K562 (cell line): ENCODE results near the gene MED13L. TPM values are rescaled to one million over a fixed set of nuclear protein-coding genes. Genes with fewer than 3 reads are reported as not detected.

Experiments used
- ATAC-seq: fragments of 200-7000 bp; cut with Tn5 transposase; 3 replicates; pipeline ENCODE4 v1.9.1; 2020; ENCODE audit warnings: moderate library complexity
- BruUV-seq: library from RNA; stranded (reverse); fragments of 400-500 nt; replicated peaks from 2 replicates; lab custom pipeline; 2021; lab: Mats Ljungman, UMichigan
- CTCF ChIA-PET: fragments of 300-600 bp; formaldehyde crosslinking; extraction: SDS; loops from one replicate; lab custom pipeline; 2021; ENCODE audit warnings: low intra/inter-chr PET ratio; lab: Yijun Ruan, JAX
- POLR2A ChIA-PET: fragments of 300-600, 350-650 bp; sonication (Branson Sonifier 250); formaldehyde crosslinking; extraction: SDS; loops from one replicate; lab custom pipeline; 2021; ENCODE audit warnings: antibody characterized with exemption, inconsistent platforms; lab: Yijun Ruan, JAX
- DNase-seq, 4 experiments: peaks; one replicate each; pipeline versions ENCODE4 v3.0.0 to v3.0.0-alpha.2; 2011 to 2018; ENCODE audit warnings: low spot score in 3 of 4, mixed read lengths in 3 of 4; ENCODE audit errors: extremely low read depth in 1 of 4
- FAIRE-seq: peaks from 2 replicates; lab custom pipeline; 2011; peaks lifted over from hg19 to GRCh38; lab: Jason Lieb, UNC
- H2AFZ ChIP-seq: 2 replicates; pipeline ENCODE4 v1.6.0; 2011; ENCODE audit warnings: low read depth, low read length, control low read depth, inconsistent platforms
- H3K27ac ChIP-seq: fragments of 200-600 bp; 3 replicates; pipeline ENCODE4 v1.8.0; 2011; ENCODE audit warnings: low read depth, mild to moderate bottlenecking, control low read depth, inconsistent platforms, low read length, moderate library complexity, mixed read lengths; ENCODE audit errors: extremely low read depth
- H3K27me3 ChIP-seq, 2 experiments: fragments of 300-600 bp in 1 of 2; 2 replicates in 1 of 2; 3 replicates in 1 of 2; pipeline versions ENCODE4 v1.6.0 to v1.8.0; 2011; ENCODE audit warnings: inconsistent platforms in 2 of 2, low read length in 2 of 2, mild to moderate bottlenecking in 1 of 2, mixed read lengths in 1 of 2, moderate library complexity in 1 of 2; ENCODE audit not compliant: control insufficient read depth in 2 of 2, insufficient read depth in 2 of 2
- H3K36me3 ChIP-seq: fragments of 300-600 bp; 3 replicates; pipeline ENCODE4 v1.8.0; 2011; ENCODE audit warnings: mild to moderate bottlenecking, low read length, inconsistent platforms; ENCODE audit not compliant: control insufficient read depth, insufficient read depth
- H3K4me1 ChIP-seq, 2 experiments: fragments of 200-600 bp in 1 of 2; replicated peaks in 1 of 2; 2 replicates in 1 of 2; 3 replicates in 1 of 2; pipeline versions ENCODE4 v1.5.1 to v1.8.0; 2011; ENCODE audit warnings: inconsistent platforms in 2 of 2, low read length in 2 of 2, mild to moderate bottlenecking in 1 of 2, mixed read lengths in 1 of 2, moderate library complexity in 1 of 2; ENCODE audit not compliant: control insufficient read depth in 2 of 2, insufficient read depth in 2 of 2
- H3K4me2 ChIP-seq: 2 replicates; pipeline ENCODE4 v1.6.1; 2011; ENCODE audit warnings: low read length, control low read depth, inconsistent platforms, mixed read lengths; ENCODE audit not compliant: insufficient read depth
- H3K4me3 ChIP-seq: fragments of 200-600 bp; sonication (generic), shearing (Covaris generic); 2 replicates; pipeline ENCODE4 v1.5.1; 2016; ENCODE audit warnings: control low read depth, inconsistent platforms
- H3K79me2 ChIP-seq: fragments of 200-600 bp; 3 replicates; pipeline ENCODE4 v1.8.0; 2011; ENCODE audit warnings: low read length, inconsistent platforms; ENCODE audit not compliant: control insufficient read depth, insufficient read depth
- H3K9ac ChIP-seq, 2 experiments: 2 replicates each; pipeline versions ENCODE4 v1.6.0 to v1.6.1; 2011; ENCODE audit warnings: low read depth in 2 of 2, low read length in 2 of 2, control low read depth in 1 of 2, inconsistent platforms in 1 of 2, mild to moderate bottlenecking in 1 of 2, mixed read lengths in 1 of 2; ENCODE audit not compliant: insufficient read depth in 1 of 2
- H3K9me1 ChIP-seq: one replicate; pipeline ENCODE4 v1.6.0; 2011; ENCODE audit warnings: inconsistent platforms, mild to moderate bottlenecking, low read length, moderate library complexity; ENCODE audit not compliant: control insufficient read depth, insufficient read depth
- H3K9me3 ChIP-seq: replicated peaks from 2 replicates; pipeline ENCODE4 v1.5.1; 2011; ENCODE audit warnings: low read depth, low read length, inconsistent platforms; ENCODE audit not compliant: control insufficient read depth, insufficient read depth
- H4K20me1 ChIP-seq: replicated peaks from 2 replicates; pipeline ENCODE4 v1.6.1; 2011; ENCODE audit warnings: low read length, inconsistent platforms, mixed read lengths; ENCODE audit not compliant: control insufficient read depth, insufficient read depth
- BCL6 ChIP-seq: fragments of 250-450 bp; sonication (Bioruptor Pico); IDR thresholded peaks from 2 replicates; pipeline ENCODE4 v1.4.0; 2020
- MAZ ChIP-seq, 2 experiments: fragments of 450-650 bp in 1 of 2; sonication (generic) in 1 of 2; formaldehyde crosslinking; IDR thresholded peaks in 1 of 2; conservative IDR thresholded peaks in 1 of 2; 2 replicates each; pipeline versions ENCODE4 v1.4.0 to v1.5.0; 2020; ENCODE audit warnings: mild to moderate bottlenecking in 1 of 2, missing genetic modification reagents in 1 of 2
- MEIS2 ChIP-seq: fragments of 450-650 bp; IDR thresholded peaks from 2 replicates; pipeline ENCODE4 v1.6.1; 2014; ENCODE audit warnings: mild to moderate bottlenecking; ENCODE audit not compliant: partially characterized antibody
- PYGO2 ChIP-seq: fragments of 450-650 bp; IDR thresholded peaks from 2 replicates; pipeline ENCODE4 v1.6.1; 2016; ENCODE audit warnings: mild to moderate bottlenecking, missing genetic modification characterization, moderate library complexity, missing compliant biosample characterization
- ZBED1 ChIP-seq: IDR thresholded peaks from 2 replicates; pipeline ENCODE4 v1.6.1; 2014
- ZNF121 ChIP-seq: sonication (generic); formaldehyde crosslinking; conservative IDR thresholded peaks from 2 replicates; pipeline ENCODE4 v1.8.0; 2022; ENCODE audit warnings: missing genetic modification reagents
- ZNF707 ChIP-seq: fragments of 250-450 bp; sonication (Bioruptor Pico); conservative IDR thresholded peaks from 2 replicates; pipeline ENCODE4 v1.8.0; 2022; ENCODE audit warnings: inconsistent platforms, mild to moderate bottlenecking, moderate library complexity
- whole genome bisulfite sequencing: fragments of 100-300 bp; shearing (Covaris generic); methylation state at CpG from one replicate; pipeline ENCODE4 v1.1.6; 2016; ENCODE audit warnings: low coverage, mixed read lengths; ENCODE audit not compliant: insufficient coverage; ENCODE audit errors: missing lambda C conversion rate; 5-methylcytosine and 5-hydroxymethylcytosine counted together
- in situ Hi-C: fragments of 300-500 bp; cut with MboI; formaldehyde crosslinking; loops from 4 replicates; pipeline ENCODE4 v1.15.0; 2018; ENCODE audit warnings: inconsistent platforms, mixed read lengths
- intact Hi-C: fragments of 100-400 bp; cut with micrococcal nuclease; formaldehyde crosslinking; loops from 2 replicates; pipeline ENCODE4 v1.14.2; 2022
- polyA plus RNA-seq, 8 experiments: library from polyadenylated mRNA; depleted of rRNA in 4 of 8; stranded (reverse) in 5 of 8; unstranded in 3 of 8; fragments of >200 nt; fragmentation: Nextera tagmentation in 2 of 8; fragmentation: Illumina TruSeq in 1 of 8; extraction: Ambion mirVana in 2 of 8; extraction: Trizol in 1 of 8; gene quantifications; 2 replicates each; pipeline versions ENCODE4 v1.2.1 to v1.2.3, GENCODE V29; 2011 to 2014; ENCODE audit warnings: inconsistent platforms in 1 of 8, missing spikeins in 1 of 8
- total RNA-seq, 7 experiments: library from RNA; depleted of rRNA in 6 of 7; stranded (reverse); fragments of >200 nt in 6 of 7; fragmentation: Illumina TruSeq in 2 of 7; extraction: Trizol in 2 of 7; gene quantifications; 2 replicates each; pipeline versions ENCODE4 v1.2.1 to v1.2.3, GENCODE V29; 2011 to 2021; ENCODE audit warnings: low replicate concordance in 1 of 7
- TF ChIP-seq, protein P1 (sequence below): fragments of 450-650 bp; formaldehyde crosslinking; IDR thresholded peaks from 2 replicates; pipeline ENCODE4 v1.4.0; 2020; ENCODE audit warnings: mild to moderate bottlenecking, moderate library complexity

MED13L gene
- total and polyA plus RNA-seq, 9 of the 15 experiments (the other 6 are each of a cell fraction or from before 2014, with no cell fraction given) = 13.4 to 90.3 (median 36.9) TPM

DNA sequence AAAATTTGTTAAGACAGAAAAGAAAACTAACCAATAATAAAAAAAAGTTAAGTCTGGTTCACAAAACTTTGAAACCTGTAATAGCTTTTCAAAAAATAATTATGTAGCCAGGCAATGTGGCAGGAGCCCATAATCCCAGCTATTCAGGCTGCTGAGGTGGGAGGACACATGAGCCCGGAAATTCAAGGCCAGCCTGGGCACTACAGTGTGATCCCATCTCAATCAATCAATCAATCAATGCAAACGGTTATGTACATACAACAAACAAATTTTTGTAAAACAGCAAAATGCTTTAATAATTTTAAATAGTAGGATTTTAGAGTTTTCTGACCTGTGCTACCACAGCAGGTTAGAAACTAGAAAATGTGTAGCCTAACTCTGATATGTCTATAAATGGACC, 152.4 kb downstream of the MED13L start:
- 0 out of 2 replicates have a peak, but pooled peaks cover 18% of the 10 kb centered on the region for H4K20me1 ChIP-seq
- peaks cover 100% of the 10 kb centered on the region for H3K79me2 ChIP-seq
- no peak overlapping the region for H3K9ac ChIP-seq
- FAIRE-seq (no peak), DNase-seq (no peak), ATAC-seq (no peak)
- peaks cover 0 to 32% of the 10 kb centered on the region in 2 experiments; a peak in 3 of 5 replicates for H3K4me1 ChIP-seq
- H3K27me3 ChIP-seq = no peaks in the 10 kb centered on the region
- TF ChIP-seq PYGO2 (tag) = no peak
- TF ChIP-seq BCL6 (CRISPR knock-in tag) = no peak
- no peak for TF ChIP-seq ZBED1
- TF ChIP-seq MAZ (CRISPR knock-in tag; conservative IDR thresholded peaks at IDR 0.05 in 1 of 2, IDR thresholded peaks at IDR 0.05 in 1 of 2) = no peak
- no peak for TF ChIP-seq ZNF707 (CRISPR knock-in tag)
- 0 out of 2 replicates have a peak, but pooled peaks have one; percentile 20 for TF ChIP-seq ZNF121
- TF ChIP-seq, protein P1, sequence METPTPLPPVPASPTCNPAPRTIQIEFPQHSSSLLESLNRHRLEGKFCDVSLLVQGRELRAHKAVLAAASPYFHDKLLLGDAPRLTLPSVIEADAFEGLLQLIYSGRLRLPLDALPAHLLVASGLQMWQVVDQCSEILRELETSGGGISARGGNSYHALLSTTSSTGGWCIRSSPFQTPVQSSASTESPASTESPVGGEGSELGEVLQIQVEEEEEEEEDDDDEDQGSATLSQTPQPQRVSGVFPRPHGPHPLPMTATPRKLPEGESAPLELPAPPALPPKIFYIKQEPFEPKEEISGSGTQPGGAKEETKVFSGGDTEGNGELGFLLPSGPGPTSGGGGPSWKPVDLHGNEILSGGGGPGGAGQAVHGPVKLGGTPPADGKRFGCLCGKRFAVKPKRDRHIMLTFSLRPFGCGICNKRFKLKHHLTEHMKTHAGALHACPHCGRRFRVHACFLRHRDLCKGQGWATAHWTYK (CRISPR knock-in tag) = no peak
- peak; percentile 37 for TF ChIP-seq MEIS2
- H3K9me1 ChIP-seq = no peaks in the 10 kb centered on the region
- no peak overlapping the region for H3K4me3 ChIP-seq
- ChIA-PET POLR2A (no interaction called here), CTCF (no interaction called here)
- no peaks in the 10 kb centered on the region for H3K9me3 ChIP-seq
- intact Hi-C loops = no loop called here
- H3K27ac ChIP-seq = no peak overlapping the region
- BruUV-seq = no TSS peak
- H3K4me2 ChIP-seq = no peak overlapping the region
- no peak overlapping the region for H2AFZ ChIP-seq
- H3K36me3 ChIP-seq = no peaks in the 10 kb centered on the region
- in situ Hi-C loops = no loop called here
- WGBS = 43% methylated on average over 2 of the region's 2 CpGs
